Endothelial cell of umbilical vein (primary cell): ENCODE measurements around the gene KIF3A. TPM values are rescaled to one million over a fixed set of nuclear protein-coding genes. Genes with fewer than 3 reads are reported as not detected.

Experiments
- BruUV-seq: library from RNA; stranded (reverse); fragments of 400-500 nt; replicated peaks from 2 replicates; lab custom pipeline; 2021; lab: Mats Ljungman, UMichigan
- CTCF ChIA-PET: fragments of 300-600, 350-600 bp; sonication (Branson Sonifier 250); formaldehyde crosslinking; loops from one replicate; lab custom pipeline; 2021; ENCODE audit warnings: antibody characterized with exemption, inconsistent platforms; lab: Charles Lee
- POLR2A ChIA-PET: fragments of 300-600, 350-600 bp; sonication (Branson Sonifier 250); formaldehyde crosslinking; loops from one replicate; lab custom pipeline; 2021; ENCODE audit warnings: antibody characterized with exemption, inconsistent platforms; lab: Charles Lee
- DNase-seq: peaks from one replicate; pipeline ENCODE4 v3.0.0-alpha.2; 2011; ENCODE audit warnings: low read depth, low spot score
- FAIRE-seq: peaks from 2 replicates; lab custom pipeline; 2011; peaks lifted over from hg19 to GRCh38; lab: Jason Lieb, UNC
- H2AFZ ChIP-seq: 2 replicates; pipeline ENCODE4 v1.6.0; 2012; ENCODE audit warnings: low read depth, low read length, control low read depth, inconsistent platforms
- H3K27ac ChIP-seq: 2 replicates; pipeline ENCODE4 v1.5.1; 2011; ENCODE audit warnings: low read depth, mild to moderate bottlenecking, control low read depth, low read length, moderate library complexity; ENCODE audit not compliant: insufficient read depth
- H3K27me3 ChIP-seq, 2 experiments: 2 replicates each; pipeline versions ENCODE4 v1.6.0 to v1.6.1; 2011; ENCODE audit warnings: low read length in 2 of 2, mixed read lengths in 1 of 2; ENCODE audit not compliant: control insufficient read depth in 2 of 2, insufficient read depth in 2 of 2
- H3K36me3 ChIP-seq, 2 experiments: 2 replicates in 1 of 2; 3 replicates in 1 of 2; pipeline ENCODE4 v1.5.1; 2011; ENCODE audit warnings: low read length in 2 of 2, mild to moderate bottlenecking in 1 of 2, moderate library complexity in 1 of 2; ENCODE audit not compliant: control insufficient read depth in 2 of 2, insufficient read depth in 2 of 2; ENCODE audit errors: extremely low read depth in 1 of 2
- H3K4me1 ChIP-seq: 3 replicates; pipeline ENCODE4 v1.5.1; 2011; ENCODE audit warnings: mild to moderate bottlenecking, low read length; ENCODE audit not compliant: control insufficient read depth, insufficient read depth; ENCODE audit errors: extremely low read depth
- H3K4me2 ChIP-seq: 2 replicates; pipeline ENCODE4 v1.6.1; 2011; ENCODE audit warnings: low read length, control low read depth, mixed read lengths; ENCODE audit not compliant: insufficient read depth
- H3K4me3 ChIP-seq, 3 experiments: fragments of 200-600 bp in 1 of 3; sonication (generic), shearing (Covaris generic) in 1 of 3; replicated peaks in 1 of 3; 2 replicates each; pipeline ENCODE4 v1.5.1; 2011 to 2016; ENCODE audit warnings: control low read depth in 3 of 3, low read length in 3 of 3, mild to moderate bottlenecking in 2 of 3, inconsistent platforms in 1 of 3, low read depth in 1 of 3, moderate library complexity in 1 of 3; ENCODE audit not compliant: insufficient read depth in 1 of 3
- H3K79me2 ChIP-seq: 2 replicates; pipeline ENCODE4 v1.6.0; 2012; ENCODE audit warnings: low read length, inconsistent platforms; ENCODE audit not compliant: control insufficient read depth, insufficient read depth
- H3K9ac ChIP-seq: replicated peaks from 2 replicates; pipeline ENCODE3; 2011; ENCODE audit warnings: low read length, control low read depth; ENCODE audit not compliant: insufficient read depth; ENCODE audit errors: extremely low read depth
- H3K9me1 ChIP-seq: replicated peaks from 3 replicates; pipeline ENCODE4 v1.6.0; 2011; ENCODE audit warnings: mild to moderate bottlenecking, low read length; ENCODE audit not compliant: control insufficient read depth, insufficient read depth; ENCODE audit errors: extremely low read depth
- H3K9me3 ChIP-seq: replicated peaks from 2 replicates; pipeline ENCODE4 v1.5.1; 2012; ENCODE audit warnings: low read length, inconsistent platforms; ENCODE audit not compliant: control insufficient read depth, insufficient read depth
- H4K20me1 ChIP-seq: replicated peaks from 2 replicates; pipeline ENCODE3; 2011; ENCODE audit warnings: mild to moderate bottlenecking, low read length; ENCODE audit not compliant: control insufficient read depth, insufficient read depth; ENCODE audit errors: extremely low read depth
- CTCF ChIP-seq, 2 donors: IDR thresholded peaks; 1 replicate in 1 of 2; 2 replicates in 1 of 2; pipeline ENCODE4 v1.5.1; 2011; ENCODE audit warnings: low read length in 2 of 2, mild to moderate bottlenecking in 2 of 2, moderate library complexity in 2 of 2, control low read depth in 1 of 2, inconsistent platforms in 1 of 2, low read depth in 1 of 2; ENCODE audit not compliant: insufficient read depth in 1 of 2; ENCODE audit errors: extremely low read depth in 1 of 2
- EZH2 ChIP-seq: IDR thresholded peaks from 2 replicates; pipeline ENCODE4 v1.6.1; 2012; ENCODE audit warnings: borderline replicate concordance, low read depth, mild to moderate bottlenecking, moderate library complexity, low read length, inconsistent platforms; ENCODE audit not compliant: severe bottlenecking
- FOS ChIP-seq: IDR thresholded peaks from 2 replicates; pipeline ENCODE4 v1.6.1; 2011; ENCODE audit warnings: mild to moderate bottlenecking, low read length, moderate library complexity, borderline replicate concordance; ENCODE audit not compliant: insufficient read depth
- GATA2 ChIP-seq: IDR thresholded peaks from 2 replicates; pipeline ENCODE4 v1.7.0; 2011; ENCODE audit warnings: low read depth, mild to moderate bottlenecking, moderate library complexity, mixed read lengths, low read length; ENCODE audit not compliant: insufficient read length, insufficient read depth
- JUN ChIP-seq: IDR thresholded peaks from 2 replicates; pipeline ENCODE4 v1.6.1; 2011; ENCODE audit warnings: borderline replicate concordance, low read depth; ENCODE audit not compliant: insufficient read length, insufficient read depth
- MAX ChIP-seq: IDR thresholded peaks from 2 replicates; pipeline ENCODE4 v1.6.1; 2011; ENCODE audit not compliant: insufficient read depth, insufficient read length
- MYC ChIP-seq: IDR thresholded peaks from one replicate; pipeline ENCODE4 v1.6.1; 2011; ENCODE audit warnings: mild to moderate bottlenecking, low read depth, low read length
- POLR2A ChIP-seq: IDR thresholded peaks from 2 replicates; pipeline ENCODE4 v1.6.1; 2012; ENCODE audit warnings: low read depth, mild to moderate bottlenecking, control low read depth, low read length
- POLR2AphosphoS5 ChIP-seq: IDR thresholded peaks from 2 replicates; pipeline ENCODE4 v1.6.1; 2012; ENCODE audit warnings: low read depth, mild to moderate bottlenecking, control low read depth, low read length, moderate library complexity; ENCODE audit not compliant: insufficient read depth
- dilution Hi-C: fragments of 300-500 bp; cut with MboI; formaldehyde crosslinking; loops from one replicate; pipeline ENCODE4 v1.15.0; 2019; ENCODE audit warnings: low sequenced_read_pairs; ENCODE audit not compliant: extremely low pct_ligation_motif_present
- intact Hi-C: fragments of 100-400 bp; cut with micrococcal nuclease; formaldehyde crosslinking; loops from one replicate; pipeline ENCODE4 v1.10.0; 2022
- polyA plus RNA-seq, 4 experiments: library from polyadenylated mRNA; depleted of rRNA in 3 of 4; stranded (reverse) in 3 of 4; unstranded in 1 of 4; fragments of >200 nt; gene quantifications; 2 replicates each; pipeline versions ENCODE4 v1.2.1 to v1.2.3, GENCODE V29; 2011 to 2012; ENCODE audit warnings: missing spikeins in 1 of 4
- total RNA-seq: library from RNA; stranded (reverse); gene quantifications from 2 replicates; pipeline ENCODE4 v1.2.3, GENCODE V29; 2021

Gene KIF3A
- total and polyA plus RNA-seq, 2 donors (not counting 3 experiments of a cell fraction or from before 2014, with no cell fraction given), result 3.3 to 11.2 TPM

- dilution Hi-C loops, result no loop called here
These were observed 14.7 kb upstream of the KIF3A start for GRCh38 chr5:132751971-132752580.

More at GRCh38 chr5:132751971-132752580, 14.7 kb upstream of the KIF3A start:
- FAIRE-seq (no peak), DNase-seq (no peak)
- no peaks in the 10 kb centered on the region for H3K27me3 ChIP-seq
- H4K20me1 ChIP-seq, result no peaks in the 10 kb centered on the region
- H3K4me2 ChIP-seq, result no peak overlapping the region
- no peak overlapping the region for H2AFZ ChIP-seq
- TF ChIP-seq FOS (no peak), MAX (no peak), CTCF (IDR thresholded peaks at IDR 0.05; ENCODE audit: extremely low read depth in 1 of 2, insufficient read depth in 1 of 2, low read depth in 1 of 2, low read length in 2 of 2) (no peak), POLR2A (no peak), EZH2 (no peak), JUN (no peak), POLR2AphosphoS5 (no peak), GATA2 (no peak), MYC (no peak)
- no peak overlapping the region for H3K27ac ChIP-seq
- POLR2A ChIA-PET, result no interaction called here
- H3K36me3 ChIP-seq, result no peaks in the 10 kb centered on the region
- BruUV-seq, result no TSS peak
- H3K9me3 ChIP-seq, result no peaks in the 10 kb centered on the region
- CTCF ChIA-PET, result interaction anchor here (6.7 kb wide), 1 partner anchor 68 kb away, joined by 179 read pairs; no protein-coding TSS in a partner anchor
- no peak overlapping the region for H3K9ac ChIP-seq
- intact Hi-C loops, result no loop called here
- no peak overlapping the region for H3K4me3 ChIP-seq
- H3K9me1 ChIP-seq, result no peaks in the 10 kb centered on the region
- H3K4me1 ChIP-seq, result no peaks in the 10 kb centered on the region
- no peaks in the 10 kb centered on the region for H3K79me2 ChIP-seq
